MCF 10A (cell line): ENCODE data around the gene MAOA. TPM values are rescaled to one million over a fixed set of nuclear protein-coding genes. Genes with fewer than 3 reads are reported as not detected.

Experiments
- BruUV-seq: library from RNA; stranded (reverse); fragments of 400-500 nt; replicated peaks from 2 replicates; lab custom pipeline; 2021; lab: Mats Ljungman, UMichigan
- CTCF ChIA-PET: fragments of 300-600 bp; sonication (Branson Sonifier 250); formaldehyde crosslinking; extraction: SDS; loops from one replicate; lab custom pipeline; 2021; ENCODE audit warnings: antibody characterized with exemption, inconsistent platforms; lab: Yijun Ruan, JAX
- POLR2A ChIA-PET: fragments of 300-600, 350-650 bp; sonication (Branson Sonifier 250); formaldehyde crosslinking; extraction: SDS; loops from one replicate; lab custom pipeline; 2020; ENCODE audit warnings: antibody characterized with exemption, inconsistent platforms; lab: Yijun Ruan, JAX
- DNase-seq: peaks from one replicate; pipeline ENCODE4 v3.0.0-alpha.2; 2018; ENCODE audit not compliant: unreplicated experiment
- H3K27ac Mint-ChIP-seq: one replicate; pipeline ENCODE4 v1.8.0; 2022; ENCODE audit warnings: mild to moderate bottlenecking, low read depth, mixed read lengths; ENCODE audit not compliant: unreplicated experiment
- H3K27me3 Mint-ChIP-seq: one replicate; pipeline ENCODE4 v1.8.0; 2022; ENCODE audit warnings: mixed read lengths; ENCODE audit not compliant: insufficient read depth, unreplicated experiment
- H3K36me3 Mint-ChIP-seq: one replicate; pipeline ENCODE4 v1.8.0; 2022; ENCODE audit warnings: mild to moderate bottlenecking, moderate library complexity, mixed read lengths; ENCODE audit not compliant: insufficient read depth, unreplicated experiment
- H3K4me1 Mint-ChIP-seq: one replicate; pipeline ENCODE4 v1.8.0; 2022; ENCODE audit warnings: mixed read lengths; ENCODE audit not compliant: insufficient read depth, unreplicated experiment
- H3K4me3 Mint-ChIP-seq: one replicate; pipeline ENCODE4 v1.8.0; 2022; ENCODE audit warnings: mild to moderate bottlenecking, moderate library complexity, mixed read lengths; ENCODE audit not compliant: unreplicated experiment
- H3K9me3 Mint-ChIP-seq: one replicate; pipeline ENCODE4 v1.8.0; 2022; ENCODE audit warnings: mixed read lengths; ENCODE audit not compliant: unreplicated experiment
- CTCF ChIP-seq: fragments of 200-600 bp; IDR thresholded peaks from one replicate; pipeline ENCODE4 v1.8.0; 2022; ENCODE audit warnings: antibody characterized with exemption, mild to moderate bottlenecking; ENCODE audit not compliant: unreplicated experiment
- intact Hi-C: fragments of 100-400 bp; cut with micrococcal nuclease; formaldehyde crosslinking; loops from 2 replicates; pipeline ENCODE4 v1.14.1; 2022
- total RNA-seq: library from RNA; stranded (reverse); gene quantifications from 2 replicates; pipeline ENCODE4 v1.2.3, GENCODE V29; 2022

The MAOA gene
- total RNA-seq, 1 experiment from 2014 or later, result 8.2 TPM

- Mint-ChIP-seq H3K27ac (peak overlapping the region; percentile 91), H3K36me3 (peaks cover 8% of the 10 kb centered on the region), H3K27me3 (peaks cover 54% of the 10 kb centered on the region), H3K9me3 (no peaks in the 10 kb centered on the region), H3K4me3 (no peak overlapping the region), H3K4me1 (peaks cover 15% of the 10 kb centered on the region)
- no TSS peak for BruUV-seq
- DNase-seq, result peak; percentile 11
- no peak for TF ChIP-seq CTCF
- POLR2A ChIA-PET, result interaction anchor here (0.5 to 8.8 kb wide), 13 partner anchors 15 to 1805 kb away, joined by 3 to 80 read pairs (median 6); partner anchors contain the start of gene MAOA
- CTCF ChIA-PET, result interaction anchor here (0.5 to 1.6 kb wide), 5 partner anchors 49 to 185 kb away, joined by 3 to 6 read pairs (median 4); no protein-coding TSS in a partner anchor
- intact Hi-C loops, result loop anchor here (5.0 kb wide), 1 partner anchor 45 kb away; no protein-coding TSS in a partner anchor
Measured at GRCh38 chrX:43706786-43707370, 50.8 kb downstream of the MAOA start.

DNA sequence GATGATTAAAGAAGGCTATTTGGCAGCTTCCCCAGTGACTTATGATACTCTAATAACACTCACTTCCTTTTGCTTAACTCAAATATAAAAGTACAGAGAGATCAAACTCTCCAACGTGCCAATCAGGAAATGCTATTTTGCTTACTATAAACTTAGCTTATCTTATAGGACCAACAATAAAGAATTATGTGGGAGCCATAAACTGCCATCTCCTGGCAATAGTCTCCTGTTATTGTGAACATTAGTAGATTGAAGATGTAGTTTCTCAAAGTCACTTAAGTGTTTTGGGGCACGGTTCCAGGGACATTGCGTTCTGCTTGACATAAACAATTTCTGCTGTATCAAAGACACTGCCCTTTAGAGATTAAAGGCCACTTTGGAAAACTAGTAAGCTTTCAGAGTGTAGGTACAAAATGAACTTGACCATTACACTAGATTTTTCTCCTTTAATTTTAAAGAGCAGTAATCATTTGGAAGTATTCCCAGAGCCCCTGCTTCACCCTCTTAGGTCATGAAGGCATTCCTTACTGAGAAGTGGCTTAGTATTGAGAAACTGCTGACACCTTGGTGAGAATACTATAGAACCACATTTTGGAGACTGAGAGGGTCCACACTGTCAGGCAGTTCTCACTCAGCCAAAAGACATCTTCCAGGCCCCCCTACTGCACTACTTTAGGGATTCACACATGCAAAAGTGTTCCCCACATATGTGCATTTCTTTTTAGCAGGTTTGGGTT lies 51.9 kb downstream of the MAOA start:
- BruUV-seq, result no TSS peak
- DNase-seq, result peak; percentile 63
- ChIA-PET CTCF (interaction anchor here (1.0 to 1.6 kb wide), 4 partner anchors 28 to 143 kb away, joined by 3 to 5 read pairs (median 4); no protein-coding TSS in a partner anchor), POLR2A (interaction anchor here (0.5 to 8.8 kb wide), 18 partner anchors 16 to 148 kb away, joined by 3 to 80 read pairs (median 4); partner anchors contain the start of gene MAOA)
- no peak for TF ChIP-seq CTCF
- H3K4me3 Mint-ChIP-seq, result peak overlapping the region; percentile 7
- no peaks in the 10 kb centered on the region for H3K9me3 Mint-ChIP-seq
- H3K27ac Mint-ChIP-seq, result peak overlapping the region; percentile 91
- H3K4me1 Mint-ChIP-seq, result peaks cover 15% of the 10 kb centered on the region
- peaks cover 8% of the 10 kb centered on the region for H3K36me3 Mint-ChIP-seq
- intact Hi-C loops, result loop anchor here (5.0 kb wide), 1 partner anchor 46 kb away; no protein-coding TSS in a partner anchor
- peaks cover 43% of the 10 kb centered on the region for H3K27me3 Mint-ChIP-seq

DNA sequence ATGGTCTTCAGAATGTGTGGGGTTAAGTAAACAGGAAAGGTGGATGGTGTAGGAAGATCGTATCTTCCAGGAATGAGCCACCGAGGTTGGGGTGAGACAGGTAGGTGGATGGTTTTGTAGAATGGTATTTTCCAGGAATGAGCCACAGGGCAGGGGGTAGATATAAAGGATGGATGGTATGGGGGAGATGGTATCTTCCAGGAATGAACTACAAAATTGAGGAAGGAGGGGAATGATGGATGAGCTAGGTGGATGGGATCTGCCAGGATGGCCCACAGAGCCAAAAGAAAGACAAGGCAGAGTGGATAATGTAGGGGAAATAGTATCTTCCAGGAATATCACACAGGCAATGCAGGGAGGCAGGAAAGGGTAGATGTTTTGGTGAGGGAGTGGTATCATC lies 60.0 kb downstream of the MAOA start:
- Mint-ChIP-seq H3K27me3 (peaks cover under 1% of the 10 kb centered on the region), H3K4me1 (no peaks in the 10 kb centered on the region), H3K36me3 (no peaks in the 10 kb centered on the region), H3K27ac (no peak overlapping the region), H3K4me3 (no peak overlapping the region), H3K9me3 (no peaks in the 10 kb centered on the region)
- ChIA-PET POLR2A (no interaction called here), CTCF (no interaction called here)
- intact Hi-C loops, result no loop called here
- DNase-seq, result no peak
- no peak for TF ChIP-seq CTCF
- no TSS peak for BruUV-seq

DNA sequence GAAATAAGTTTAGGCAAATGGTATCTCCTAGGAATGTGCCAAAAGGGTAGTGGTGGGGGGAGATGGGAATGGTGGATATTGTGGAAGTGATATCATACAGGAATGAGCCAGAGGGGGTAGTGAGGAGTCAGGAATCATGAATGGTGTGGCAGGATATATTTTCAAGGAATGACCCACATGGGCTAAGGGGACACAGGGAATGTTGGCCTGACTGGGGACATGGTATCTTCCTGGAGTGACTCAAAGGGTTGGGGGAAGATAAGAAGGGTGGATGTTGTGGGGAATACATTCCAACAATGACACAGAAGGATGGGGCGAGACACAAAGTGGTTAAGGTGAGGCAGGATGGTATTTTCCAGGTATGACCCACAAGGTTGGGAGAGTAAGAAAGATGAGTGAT lies 60.6 kb downstream of the MAOA start:
- Mint-ChIP-seq H3K27ac (no peak overlapping the region), H3K36me3 (no peaks in the 10 kb centered on the region), H3K4me3 (no peak overlapping the region), H3K27me3 (no peaks in the 10 kb centered on the region), H3K4me1 (no peaks in the 10 kb centered on the region), H3K9me3 (no peaks in the 10 kb centered on the region)
- ChIA-PET CTCF (no interaction called here), POLR2A (no interaction called here)
- no TSS peak for BruUV-seq
- intact Hi-C loops, result no loop called here
- no peak for DNase-seq
- no peak for TF ChIP-seq CTCF
